ENCODE results near the gene BCR. TPM values are rescaled to one million over a fixed set of nuclear protein-coding genes. Genes with fewer than 3 reads are reported as not detected.

Gene BCR
- total and polyA plus RNA-seq, 10 donors, result 15.2 to 64.8 (median 50.7) TPM

GRCh38 chr22:23258826-23259170 lies 78.5 kb downstream of the BCR start:
- no peak overlapping the region for H3K4me3 ChIP-seq
- no peak overlapping the region for H3K27ac ChIP-seq
- peaks cover 0 to 58% (median 23%) of the 10 kb centered on the region in 6 donors for H3K4me1 ChIP-seq
- 92 to 95% (median 94%) methylated on average over 6 to 11 of the region's 11 CpGs for WGBS, 5 donors
- DNase-seq, result no peak
- no peak for TF ChIP-seq POLR2AphosphoS5 (IDR thresholded peaks at IDR 0.05)
- TF ChIP-seq POLR2A (IDR thresholded peaks at IDR 0.05), result no peak
- no peak for TF ChIP-seq CTCF (IDR thresholded peaks at IDR 0.05 in 8 of 11, conservative IDR thresholded peaks at IDR 0.05 in 3 of 11)
- H3K27me3 ChIP-seq (replicated peaks in 1 of 7), result no peaks in the 10 kb centered on the region
- no peaks in the 10 kb centered on the region for H3K9me3 ChIP-seq
- intact Hi-C loops (cut with DNase I; ENCODE audit: low total_unique reads), result no loop called here
- peaks cover 0 to 99% (median 50%) of the 10 kb centered on the region in 6 donors for H3K36me3 ChIP-seq

- peaks cover 0 to 99% (median 50%) of the 10 kb centered on the region in 6 donors for H3K36me3 ChIP-seq
- no peak for TF ChIP-seq CTCF (IDR thresholded peaks at IDR 0.05 in 8 of 11, conservative IDR thresholded peaks at IDR 0.05 in 3 of 11)
- no peak for TF ChIP-seq POLR2AphosphoS5 (IDR thresholded peaks at IDR 0.05)
- no peak for TF ChIP-seq POLR2A (IDR thresholded peaks at IDR 0.05)
- intact Hi-C loops (cut with DNase I; ENCODE audit: low total_unique reads), result no loop called here
- no peak overlapping the region for H3K4me3 ChIP-seq
- H3K4me1 ChIP-seq, result peaks cover 0 to 64% (median 25%) of the 10 kb centered on the region in 6 donors
- no peaks in the 10 kb centered on the region for H3K27me3 ChIP-seq (replicated peaks in 1 of 7)
- no peak for DNase-seq
- H3K27ac ChIP-seq, result no peak overlapping the region
- H3K9me3 ChIP-seq, result no peaks in the 10 kb centered on the region
- WGBS, 5 donors, result 92 to 98% (median 95%) methylated on average over 11 to 13 of the region's 13 CpGs
Observed at GRCh38 chr22:23259916-23260644, 79.8 kb downstream of the BCR start.

- H3K4me1 ChIP-seq, result peaks cover 0 to 56% (median 22%) of the 10 kb centered on the region in 6 donors
- TF ChIP-seq POLR2A (IDR thresholded peaks at IDR 0.05) (no peak), POLR2AphosphoS5 (IDR thresholded peaks at IDR 0.05) (no peak), CTCF (IDR thresholded peaks at IDR 0.05 in 8 of 11, conservative IDR thresholded peaks at IDR 0.05 in 3 of 11) (no peak)
- no peaks in the 10 kb centered on the region for H3K9me3 ChIP-seq
- H3K36me3 ChIP-seq, result peaks cover 0 to 98% (median 47%) of the 10 kb centered on the region in 6 donors
- no peak overlapping the region for H3K4me3 ChIP-seq
- H3K27me3 ChIP-seq (replicated peaks in 1 of 7), result no peaks in the 10 kb centered on the region
- no peak for DNase-seq
- no peak overlapping the region for H3K27ac ChIP-seq
- WGBS, 5 donors, result 94 to 95% (median 95%) methylated on average over 17 to 21 of the region's 21 CpGs
- intact Hi-C loops (cut with DNase I; ENCODE audit: low total_unique reads), result no loop called here
Observed at GRCh38 chr22:23260645-23261581, 80.6 kb downstream of the BCR start.
